Uterine smooth muscle cell (primary cell): ENCODE results near the gene ARHGAP24. TPM values are rescaled to one million over a fixed set of nuclear protein-coding genes. Genes with fewer than 3 reads are reported as not detected.

Experiments
- total RNA-seq: library from RNA; depleted of rRNA; stranded (reverse); fragments of >200 nt; gene quantifications from 2 replicates; pipeline ENCODE4 v1.2.3, GENCODE V29; 2014

The ARHGAP24 gene
- total RNA-seq, result 48.9 and 49.9 TPM in 2 replicates

DNA sequence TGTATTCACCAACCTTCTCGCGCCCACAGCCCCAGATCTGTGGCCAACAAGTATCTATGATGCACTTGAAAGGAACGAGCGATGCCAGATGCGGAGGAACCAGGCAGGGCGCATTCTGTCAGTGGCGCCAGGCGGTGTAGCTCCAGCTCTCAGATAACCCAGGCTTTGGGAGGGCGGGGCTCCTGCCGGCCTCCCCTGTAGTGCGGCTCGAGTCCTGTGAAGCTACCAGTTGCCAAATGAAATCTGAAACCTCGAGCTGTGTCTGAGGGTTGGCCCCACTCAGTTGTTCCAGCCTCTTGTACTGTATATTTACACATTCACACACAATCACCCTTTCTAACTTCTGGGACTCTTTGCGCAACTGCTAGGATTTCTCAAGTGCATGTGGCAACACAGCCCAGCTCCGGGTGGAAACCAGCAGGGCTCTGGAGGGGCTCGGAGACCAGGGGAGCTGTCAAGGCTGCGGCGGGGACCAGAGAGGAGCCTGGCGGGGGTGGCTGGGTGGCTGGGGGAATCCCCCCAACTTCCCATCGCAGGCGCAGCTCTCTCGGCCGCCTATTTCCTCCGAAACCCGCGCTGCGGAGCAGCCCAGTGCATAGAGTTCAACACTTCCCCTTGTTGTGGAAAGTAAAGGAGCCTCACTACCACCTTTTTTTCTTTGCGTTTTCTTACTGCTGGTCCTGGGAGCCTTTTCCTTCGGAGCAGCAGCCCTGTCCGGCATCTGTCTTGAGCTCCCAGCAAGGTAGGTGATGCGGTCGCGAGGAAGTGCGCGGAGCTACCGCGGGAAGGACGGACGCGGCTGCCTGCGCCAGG is at the start of gene ARHGAP24:
ARHGAP24 (plus strand) TSS at position 333 of the 813 bp plus-strand sequence.

